WTC11 (cell line): ENCODE results near the gene CATSPER1. TPM values are rescaled to one million over a fixed set of nuclear protein-coding genes. Genes with fewer than 3 reads are reported as not detected.

Experiments
- ATAC-seq: fragments of 200-7000 bp; cut with Tn5 transposase; 2 replicates; pipeline ENCODE4 v1.10.0; 2021; ENCODE audit warnings: mild to moderate bottlenecking, moderate library complexity
- CTCF ChIA-PET: fragments of 300-600 bp; sonication (Branson Sonifier 250); formaldehyde crosslinking; loops from one replicate; lab custom pipeline; 2021; ENCODE audit warnings: antibody characterized with exemption; lab: Charles Lee
- POLR2A ChIA-PET: fragments of 350-600 bp; sonication (Branson Sonifier 250); formaldehyde crosslinking; loops from one replicate; lab custom pipeline; 2021; ENCODE audit warnings: antibody characterized with exemption; lab: Charles Lee
- DNase-seq: peaks from one replicate; pipeline ENCODE4 v3.0.0; 2021; ENCODE audit warnings: low spot score
- H3K27ac Mint-ChIP-seq: 2 replicates; pipeline ENCODE4 v1.8.0; 2021; ENCODE audit warnings: mixed read lengths
- H3K27me3 Mint-ChIP-seq: 2 replicates; pipeline ENCODE4 v1.8.0; 2021; ENCODE audit warnings: low read depth, mild to moderate bottlenecking, moderate library complexity, mixed read lengths
- H3K36me3 Mint-ChIP-seq: 2 replicates; pipeline ENCODE4 v1.8.0; 2021; ENCODE audit warnings: mixed read lengths
- H3K4me1 Mint-ChIP-seq: 2 replicates; pipeline ENCODE4 v1.8.0; 2022; ENCODE audit warnings: mixed read lengths
- H3K4me3 Mint-ChIP-seq: 2 replicates; pipeline ENCODE4 v1.8.0; 2021; ENCODE audit warnings: mild to moderate bottlenecking, moderate library complexity, mixed read lengths
- H3K9me3 Mint-ChIP-seq: 2 replicates; pipeline ENCODE4 v1.8.0; 2021; ENCODE audit warnings: mixed read lengths
- CREB1 ChIP-seq: sonication (generic); formaldehyde crosslinking; IDR thresholded peaks from 2 replicates; pipeline ENCODE4 v1.8.0; 2023; ENCODE audit warnings: mild to moderate bottlenecking, missing genetic modification reagents
- CREM ChIP-seq: sonication (generic); formaldehyde crosslinking; IDR thresholded peaks from 2 replicates; pipeline ENCODE4 v1.8.1; 2022; ENCODE audit warnings: mild to moderate bottlenecking, missing genetic modification reagents, moderate library complexity
- ESRRA ChIP-seq: sonication (generic); formaldehyde crosslinking; IDR thresholded peaks from 2 replicates; pipeline ENCODE4 v1.8.1; 2022; ENCODE audit warnings: mild to moderate bottlenecking, missing genetic modification reagents, borderline replicate concordance
- FOXP4 ChIP-seq: sonication (generic); formaldehyde crosslinking; IDR thresholded peaks from 2 replicates; pipeline ENCODE4 v1.8.0; 2022; ENCODE audit warnings: mild to moderate bottlenecking, missing genetic modification reagents
- GRHL2 ChIP-seq: fragments of 250-450 bp; sonication (Bioruptor Pico); IDR thresholded peaks from 2 replicates; pipeline ENCODE4 v1.8.0; 2022; ENCODE audit warnings: mild to moderate bottlenecking, moderate library complexity; ENCODE audit not compliant: insufficient replicate concordance, severe bottlenecking
- GTF2I ChIP-seq: fragments of 250-450 bp; sonication (Bioruptor Pico); conservative IDR thresholded peaks from 2 replicates; pipeline ENCODE4 v1.4.0; 2021; ENCODE audit warnings: mild to moderate bottlenecking
- HMGXB4 ChIP-seq: sonication (generic); formaldehyde crosslinking; IDR thresholded peaks from 2 replicates; pipeline ENCODE4 v1.8.1; 2023; ENCODE audit warnings: mild to moderate bottlenecking, moderate library complexity, missing genetic modification reagents
- IRF2 ChIP-seq: sonication (generic); formaldehyde crosslinking; IDR thresholded peaks from 2 replicates; pipeline ENCODE4 v1.8.0; 2022; ENCODE audit warnings: low read depth, missing genetic modification reagents, borderline replicate concordance
- MXD4 ChIP-seq: fragments of 250-450 bp; sonication (Bioruptor Pico); IDR thresholded peaks from 2 replicates; pipeline ENCODE4 v1.8.0; 2021; ENCODE audit warnings: mild to moderate bottlenecking, moderate library complexity, borderline replicate concordance
- NFE2L1 ChIP-seq: sonication (generic); formaldehyde crosslinking; IDR thresholded peaks from 2 replicates; pipeline ENCODE4 v1.8.1; 2023; ENCODE audit warnings: missing genetic modification reagents
- NR3C1 ChIP-seq: sonication (generic); formaldehyde crosslinking; conservative IDR thresholded peaks from 2 replicates; pipeline ENCODE4 v1.8.1; 2023; ENCODE audit warnings: low read depth, mild to moderate bottlenecking, missing genetic modification reagents
- OVOL2 ChIP-seq: fragments of 250-450 bp; sonication (Bioruptor Pico); IDR thresholded peaks from 2 replicates; pipeline ENCODE4 v1.9.0; 2021; ENCODE audit warnings: mild to moderate bottlenecking, borderline replicate concordance
- RORB ChIP-seq: fragments of 250-450 bp; sonication (Bioruptor Pico); IDR thresholded peaks from 2 replicates; pipeline ENCODE4 v1.9.0; 2021; ENCODE audit warnings: mild to moderate bottlenecking
- SMAD3 ChIP-seq: sonication (generic); formaldehyde crosslinking; IDR thresholded peaks from 2 replicates; pipeline ENCODE4 v1.8.0; 2022; ENCODE audit warnings: missing genetic modification reagents, mild to moderate bottlenecking, borderline replicate concordance
- SP1 ChIP-seq: sonication (generic); formaldehyde crosslinking; conservative IDR thresholded peaks from 2 replicates; pipeline ENCODE4 v1.8.1; 2022; ENCODE audit warnings: missing genetic modification reagents
- TEAD4 ChIP-seq: sonication (generic); formaldehyde crosslinking; IDR thresholded peaks from 2 replicates; pipeline ENCODE4 v1.8.0; 2022; ENCODE audit warnings: mild to moderate bottlenecking, missing genetic modification reagents
- ZBTB21 ChIP-seq: sonication (generic); formaldehyde crosslinking; IDR thresholded peaks from 2 replicates; pipeline ENCODE4 v1.8.1; 2023; ENCODE audit warnings: mild to moderate bottlenecking, missing genetic modification reagents, borderline replicate concordance
- ZNF121 ChIP-seq: sonication (generic); formaldehyde crosslinking; IDR thresholded peaks from 2 replicates; pipeline ENCODE4 v1.8.0; 2023; ENCODE audit warnings: missing genetic modification reagents
- ZNF138 ChIP-seq: sonication (generic); formaldehyde crosslinking; conservative IDR thresholded peaks from 2 replicates; pipeline ENCODE4 v1.8.1; 2022; ENCODE audit warnings: mild to moderate bottlenecking, moderate library complexity, missing genetic modification reagents
- ZNF281 ChIP-seq: sonication (generic); formaldehyde crosslinking; IDR thresholded peaks from 2 replicates; pipeline ENCODE4 v1.8.0; 2023; ENCODE audit warnings: mild to moderate bottlenecking, missing genetic modification reagents
- ZNF396 ChIP-seq: fragments of 250-450 bp; sonication (Bioruptor Pico); IDR thresholded peaks from 2 replicates; pipeline ENCODE4 v1.8.0; 2021; ENCODE audit warnings: mild to moderate bottlenecking, moderate library complexity, borderline replicate concordance
- ZNF416 ChIP-seq: fragments of 250-450 bp; sonication (Bioruptor Pico); IDR thresholded peaks from 2 replicates; pipeline ENCODE4 v1.9.0; 2021; ENCODE audit warnings: mild to moderate bottlenecking, inconsistent platforms
- ZNF671 ChIP-seq: fragments of 250-450 bp; sonication (Bioruptor Pico); IDR thresholded peaks from 2 replicates; pipeline ENCODE4 v1.8.0; 2021; ENCODE audit warnings: mild to moderate bottlenecking
- ZSCAN18 ChIP-seq: fragments of 250-450 bp; sonication (Bioruptor Pico); IDR thresholded peaks from 2 replicates; pipeline ENCODE4 v2.1.2; 2022; ENCODE audit warnings: mild to moderate bottlenecking, moderate library complexity
- total RNA-seq: library from RNA; stranded (reverse); gene quantifications from 3 replicates; pipeline ENCODE4 v1.2.3, GENCODE V29; 2021
- TF ChIP-seq, protein P1 (sequence below): sonication (generic); formaldehyde crosslinking; IDR thresholded peaks from 2 replicates; pipeline ENCODE4 v1.8.0; 2022; ENCODE audit warnings: mild to moderate bottlenecking, missing genetic modification reagents

The CATSPER1 gene
- total RNA-seq, 1 experiment from 2014 or later: not detected

- TF ChIP-seq MXD4 (CRISPR knock-in tag): no peak
- no peak for TF ChIP-seq TEAD4 (CRISPR knock-in tag)
- no peak for TF ChIP-seq IRF2 (CRISPR knock-in tag)
- TF ChIP-seq ESRRA: no peak
- no peak for TF ChIP-seq ZNF121 (CRISPR knock-in tag)
These were observed 45.1 kb downstream of the CATSPER1 start (continued) for GRCh38 chr11:65981101-65981740.

DNA sequence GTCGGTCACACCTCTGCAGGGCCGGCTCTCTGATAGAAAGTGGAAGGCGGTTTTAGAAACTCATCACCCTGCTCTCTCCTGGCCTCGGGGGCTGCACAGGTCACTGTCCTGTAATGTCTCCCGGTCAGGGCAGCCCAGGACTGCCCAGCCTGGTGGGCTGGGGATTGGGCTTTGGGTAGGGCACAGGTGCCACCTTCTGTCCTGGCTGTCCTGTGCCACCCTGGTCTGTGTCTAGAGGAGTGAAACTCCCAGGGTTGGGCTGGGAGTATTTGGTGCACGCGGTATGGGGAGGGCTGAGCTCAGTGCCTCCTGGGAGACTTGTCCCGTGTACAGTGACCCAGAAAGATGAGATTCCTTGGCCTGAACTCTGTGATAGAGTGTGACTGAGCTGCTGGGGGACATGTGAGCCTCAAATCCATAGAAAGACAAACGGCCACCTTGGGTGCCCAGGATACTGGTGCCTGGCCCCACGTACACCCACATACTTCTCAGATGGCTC is 47.0 kb downstream of the CATSPER1 start:
- ChIA-PET CTCF (interaction anchor here (0.6 to 1.8 kb wide), 4 partner anchors 89 to 120 kb away, joined by 3 to 4 read pairs (median 4); partner anchors contain the start of genes CCDC85B and FIBP), POLR2A (no interaction called here)
- H3K27me3 Mint-ChIP-seq: no peaks in the 10 kb centered on the region
- no peak overlapping the region for H3K4me3 Mint-ChIP-seq
- H3K27ac Mint-ChIP-seq: no peak overlapping the region
- DNase-seq (no peak), ATAC-seq (no peak)
- peaks cover 25% of the 10 kb centered on the region for H3K36me3 Mint-ChIP-seq
- no peaks in the 10 kb centered on the region for H3K4me1 Mint-ChIP-seq
- TF ChIP-seq ZNF281 (CRISPR knock-in tag) (no peak), NR3C1 (no peak), RORB (CRISPR knock-in tag) (no peak), SMAD3 (CRISPR knock-in tag) (no peak)
- no peaks in the 10 kb centered on the region for H3K9me3 Mint-ChIP-seq

DNA sequence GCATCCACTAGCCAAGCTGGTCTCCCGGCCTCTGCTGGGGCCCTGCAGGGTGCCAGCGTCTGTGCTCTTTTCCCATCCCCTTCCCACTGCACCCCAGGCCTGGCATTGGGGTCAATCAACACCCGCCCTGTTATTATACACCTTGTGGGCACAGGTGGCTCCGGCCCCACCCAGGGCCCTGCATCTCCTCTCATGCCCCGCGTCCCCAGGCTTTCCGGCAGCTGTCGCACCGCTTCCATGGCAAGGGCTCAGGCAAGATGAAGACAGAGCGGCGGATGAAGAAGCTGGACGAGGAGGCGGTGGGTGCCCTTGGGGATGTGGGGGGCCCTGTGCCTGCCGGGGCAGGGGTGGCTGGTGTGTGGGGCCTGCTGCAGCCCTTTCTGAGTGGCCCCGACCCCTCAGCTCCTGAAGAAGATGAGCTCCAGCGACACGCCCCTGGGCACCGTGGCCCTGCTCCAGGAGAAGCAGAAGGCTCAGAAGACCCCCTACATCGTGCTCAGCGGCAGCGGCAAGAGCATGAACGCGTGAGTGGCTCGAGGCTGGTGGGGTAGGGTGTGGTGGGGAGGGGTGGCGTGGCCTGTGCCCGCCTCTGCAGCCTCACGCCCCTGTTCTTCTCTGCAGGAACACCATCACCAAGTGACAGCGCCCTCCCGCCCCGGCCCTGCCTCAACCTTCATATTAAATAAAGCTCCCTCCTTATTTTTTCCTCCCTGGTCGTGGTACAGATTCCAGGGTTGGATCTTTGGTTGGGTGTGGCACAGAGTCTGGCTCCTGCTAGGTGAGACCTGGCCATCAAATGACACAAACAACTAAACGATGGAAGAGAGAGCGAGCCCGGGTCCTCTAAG is 47.7 kb downstream of the CATSPER1 start:
- no peaks in the 10 kb centered on the region for H3K27me3 Mint-ChIP-seq
- H3K4me1 Mint-ChIP-seq: no peaks in the 10 kb centered on the region
- ChIA-PET POLR2A (no interaction called here), CTCF (interaction anchor here (1.3 to 1.8 kb wide), 2 partner anchors 94 to 119 kb away, joined by 3 to 4 read pairs; no protein-coding TSS in a partner anchor)
- H3K27ac Mint-ChIP-seq: no peak overlapping the region
- no peaks in the 10 kb centered on the region for H3K9me3 Mint-ChIP-seq
- H3K36me3 Mint-ChIP-seq: peaks cover 28% of the 10 kb centered on the region
- DNase-seq (no peak), ATAC-seq (no peak)
- H3K4me3 Mint-ChIP-seq: no peak overlapping the region
- no peak for TF ChIP-seq HMGXB4 (CRISPR knock-in tag)
- TF ChIP-seq ZBTB21: no peak
- TF ChIP-seq, protein P1, sequence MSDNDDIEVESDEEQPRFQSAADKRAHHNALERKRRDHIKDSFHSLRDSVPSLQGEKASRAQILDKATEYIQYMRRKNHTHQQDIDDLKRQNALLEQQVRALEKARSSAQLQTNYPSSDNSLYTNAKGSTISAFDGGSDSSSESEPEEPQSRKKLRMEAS (CRISPR knock-in tag): no peak
- TF ChIP-seq OVOL2 (CRISPR knock-in tag): no peak
- no peak for TF ChIP-seq CREM (CRISPR knock-in tag)
- no peak for TF ChIP-seq ZNF138
- TF ChIP-seq ZNF416 (CRISPR knock-in tag): no peak
- TF ChIP-seq SP1: no peak
- TF ChIP-seq NFE2L1 (CRISPR knock-in tag): no peak
- TF ChIP-seq NR3C1: no peak
- no peak for TF ChIP-seq ZNF671 (CRISPR knock-in tag)
- no peak for TF ChIP-seq CREB1 (CRISPR knock-in tag)
- no peak for TF ChIP-seq FOXP4
- no peak for TF ChIP-seq GTF2I (CRISPR knock-in tag)
- no peak for TF ChIP-seq GRHL2
- TF ChIP-seq ZNF396 (CRISPR knock-in tag): no peak
- TF ChIP-seq ZSCAN18 (CRISPR knock-in tag): no peak
